ENCODE results near the gene CERS1.
A peak's percentile ranks its signal among the peaks of the same experiment; 100 is the strongest.

The CERS1 gene

GRCh38 chr19:18846862-18847548 lies 49.0 kb downstream of the CERS1 start:
- Histone ChIP-seq H3K36me3 (ENCODE audit: insufficient read depth, low read length) (peaks cover 86% of the 10 kb centered on the region), H3K27me3 (ENCODE audit: insufficient read depth, low read length, poor library complexity) (no peaks in the 10 kb centered on the region), H3K4me2 (ENCODE audit: insufficient read depth, low read length) (no peak overlapping the region), H3K27ac (ENCODE audit: low read length) (no peak overlapping the region), H2AFZ (ENCODE audit: low read depth, low read length) (no peak overlapping the region), H3K9ac (ENCODE audit: low read depth, low read length) (no peak overlapping the region), H3K79me2 (ENCODE audit: insufficient read depth, low read length) (peaks cover 94% of the 10 kb centered on the region), H3K9me3 (ENCODE audit: insufficient read depth, low read length, severe bottlenecking) (no peaks in the 10 kb centered on the region), H3K4me1 (ENCODE audit: insufficient read depth, low read length) (peaks cover 6% of the 10 kb centered on the region; the same call in 1 of the 2 replicates), H3K4me3 (ENCODE audit: low read depth in 1 of 2, low read length in 2 of 2) (no peak overlapping the region), H4K20me1 (ENCODE audit: insufficient read depth, low read length) (peaks cover 96% of the 10 kb centered on the region)
- TF ChIP-seq CTCF (IDR thresholded peaks at IDR 0.05; ENCODE audit: borderline replicate concordance, extremely low read depth, low read length, poor library complexity, severe bottlenecking), result peak; percentile 77
- TF ChIP-seq EZH2 (IDR thresholded peaks at IDR 0.05; ENCODE audit: borderline replicate concordance, low read depth, low read length, severe bottlenecking), result no peak
- ATAC-seq (ENCODE audit: insufficient read depth, low read depth) (peak; percentile 88), DNase-seq (peak; percentile 57)

GRCh38 chr19:18845961-18846360 lies 50.0 kb downstream of the CERS1 start:
- no peaks in the 10 kb centered on the region for H3K9me3 ChIP-seq (ENCODE audit: insufficient read depth, low read length, severe bottlenecking)
- peaks cover 86% of the 10 kb centered on the region for H3K36me3 ChIP-seq (ENCODE audit: insufficient read depth, low read length)
- H3K4me2 ChIP-seq (ENCODE audit: insufficient read depth, low read length), result no peak overlapping the region
- H3K27ac ChIP-seq (ENCODE audit: low read length), result no peak overlapping the region
- H3K4me1 ChIP-seq (ENCODE audit: insufficient read depth, low read length), result peaks cover 6% of the 10 kb centered on the region; the same call in 1 of the 2 replicates
- H3K27me3 ChIP-seq (ENCODE audit: insufficient read depth, low read length, poor library complexity), result no peaks in the 10 kb centered on the region
- H3K4me3 ChIP-seq (ENCODE audit: low read depth in 1 of 2, low read length in 2 of 2), result no peak overlapping the region
- H3K79me2 ChIP-seq (ENCODE audit: insufficient read depth, low read length), result peaks cover 94% of the 10 kb centered on the region
- H3K9ac ChIP-seq (ENCODE audit: low read depth, low read length), result no peak overlapping the region
- H4K20me1 ChIP-seq (ENCODE audit: insufficient read depth, low read length), result peaks cover 98% of the 10 kb centered on the region
- ATAC-seq (ENCODE audit: insufficient read depth, low read depth) (no peak), DNase-seq (no peak)
- TF ChIP-seq EZH2 (IDR thresholded peaks at IDR 0.05; ENCODE audit: borderline replicate concordance, low read depth, low read length, severe bottlenecking) (no peak), CTCF (IDR thresholded peaks at IDR 0.05; ENCODE audit: borderline replicate concordance, extremely low read depth, low read length, poor library complexity, severe bottlenecking) (no peak)
- H2AFZ ChIP-seq (ENCODE audit: low read depth, low read length), result no peak overlapping the region

- peaks cover 86% of the 10 kb centered on the region for H3K36me3 ChIP-seq (ENCODE audit: insufficient read depth, low read length)
- no peaks in the 10 kb centered on the region for H3K9me3 ChIP-seq (ENCODE audit: insufficient read depth, low read length, severe bottlenecking)
- peaks cover 98% of the 10 kb centered on the region for H4K20me1 ChIP-seq (ENCODE audit: insufficient read depth, low read length)
- H3K27ac ChIP-seq (ENCODE audit: low read length), result no peak overlapping the region
- H3K4me1 ChIP-seq (ENCODE audit: insufficient read depth, low read length), result peaks cover 7% of the 10 kb centered on the region; the same call in 1 of the 2 replicates
- ATAC-seq (ENCODE audit: insufficient read depth, low read depth) (no peak), DNase-seq (no peak)
- no peaks in the 10 kb centered on the region for H3K27me3 ChIP-seq (ENCODE audit: insufficient read depth, low read length, poor library complexity)
- H2AFZ ChIP-seq (ENCODE audit: low read depth, low read length), result no peak overlapping the region
- no peak overlapping the region for H3K4me3 ChIP-seq (ENCODE audit: low read depth in 1 of 2, low read length in 2 of 2)
- H3K4me2 ChIP-seq (ENCODE audit: insufficient read depth, low read length), result no peak overlapping the region
- H3K9ac ChIP-seq (ENCODE audit: low read depth, low read length), result no peak overlapping the region
- no peak for TF ChIP-seq EZH2 (IDR thresholded peaks at IDR 0.05; ENCODE audit: borderline replicate concordance, low read depth, low read length, severe bottlenecking)
- no peak for TF ChIP-seq CTCF (IDR thresholded peaks at IDR 0.05; ENCODE audit: borderline replicate concordance, extremely low read depth, low read length, poor library complexity, severe bottlenecking)
- H3K79me2 ChIP-seq (ENCODE audit: insufficient read depth, low read length), result peaks cover 100% of the 10 kb centered on the region
Measured at GRCh38 chr19:18844806-18845329, 51.1 kb downstream of the CERS1 start.

All from DND-41 (cell line).